Stimulated activated CD8-positive, alpha-beta memory T cell treated with anti-CD3 and anti-CD28 coated beads, Interleukin-7, amount 100 ng/mL, for 4 hours (primary cell): ENCODE data around the gene KCNMA1.

Source experiments
- DNase-seq, 2 donors: peaks; one replicate each; pipeline ENCODE4 v3.0.0-alpha.2; 2020; ENCODE audit warnings: low read depth in 2 of 2

Gene KCNMA1

GRCh38 chr10:77186936-77187335, 450.7 kb downstream of the KCNMA1 start:
- no peak for DNase-seq

GRCh38 chr10:77185696-77186095, 451.9 kb downstream of the KCNMA1 start:
- DNase-seq, result no peak

- no peak for DNase-seq
Observed at GRCh38 chr10:77182803-77183202, 454.8 kb downstream of the KCNMA1 start.

GRCh38 chr10:77180794-77181193, 456.8 kb downstream of the KCNMA1 start:
- no peak for DNase-seq

GRCh38 chr10:77180104-77180503, 457.5 kb downstream of the KCNMA1 start:
- no peak for DNase-seq

GRCh38 chr10:77179015-77179695, 458.5 kb downstream of the KCNMA1 start:
- no peak for DNase-seq

- DNase-seq, result no peak
Observed at GRCh38 chr10:77177589-77177988, 460.0 kb downstream of the KCNMA1 start.

- no peak for DNase-seq
Observed at GRCh38 chr10:77177161-77177560, 460.4 kb downstream of the KCNMA1 start.

GRCh38 chr10:77176232-77176631, 461.4 kb downstream of the KCNMA1 start:
- no peak for DNase-seq

- DNase-seq, result no peak
Observed at GRCh38 chr10:77175631-77176222, 461.9 kb downstream of the KCNMA1 start.

GRCh38 chr10:77173615-77174461, 463.8 kb downstream of the KCNMA1 start:
- peak; percentile 41 to 54 for DNase-seq

- DNase-seq, result no peak
Observed at GRCh38 chr10:77172086-77172485, 465.5 kb downstream of the KCNMA1 start.

GRCh38 chr10:77168861-77169260, 468.7 kb downstream of the KCNMA1 start:
- no peak for DNase-seq

- no peak for DNase-seq
Observed at GRCh38 chr10:77168161-77168560, 469.4 kb downstream of the KCNMA1 start.

GRCh38 chr10:77165445-77166208, 472.0 kb downstream of the KCNMA1 start:
- peak in 1 of 2 donors; percentile 0 for DNase-seq

GRCh38 chr10:77164616-77165311, 472.8 kb downstream of the KCNMA1 start:
- DNase-seq, result no peak

- no peak for DNase-seq
Observed at GRCh38 chr10:77163670-77164348, 473.8 kb downstream of the KCNMA1 start.

GRCh38 chr10:77162697-77163096, 474.9 kb downstream of the KCNMA1 start:
- DNase-seq, result no peak

GRCh38 chr10:77160679-77161078, 476.9 kb downstream of the KCNMA1 start:
- DNase-seq, result no peak

- DNase-seq, result no peak
Observed at GRCh38 chr10:77159538-77160110, 478.0 kb downstream of the KCNMA1 start.
